Hematopoietic multipotent progenitor cell treated with erythropoietin and hydrocortisone succinate and interleukin-3 and kit ligand, for 15 days (in vitro differentiated cells): ENCODE data around the gene ROGDI.
"Not testable (repeated sequence)": the region's sequence is repeated elsewhere in the genome, so short reads cannot be mapped to it uniquely, and the experiment has no call there.

ENCODE experiments used
- DNase-seq: peaks from one replicate; pipeline ENCODE4 v3.0.0-alpha.2; 2015; ENCODE audit warnings: low spot score

ROGDI gene

GRCh38 chr16:4790871-4791270, 11.6 kb downstream of the ROGDI start:
- no peak for DNase-seq

GRCh38 chr16:4790261-4790660, 12.2 kb downstream of the ROGDI start:
- no peak for DNase-seq

- DNase-seq: no peak
Observed at GRCh38 chr16:4788910-4789309, 13.5 kb downstream of the ROGDI start.

- no peak for DNase-seq
Observed at GRCh38 chr16:4788489-4788889, 13.9 kb downstream of the ROGDI start.

GRCh38 chr16:4787627-4788482, 14.6 kb downstream of the ROGDI start, which contains the start of gene SEPTIN12:
TSS of gene SEPTIN12 (minus strand) at chr16:4788345. CDS start at chr16:4787645, 700 bp downstream.
- no peak for DNase-seq

GRCh38 chr16:4787068-4787467, 15.4 kb downstream of the ROGDI start:
- no peak for DNase-seq

- no peak for DNase-seq
Observed at GRCh38 chr16:4785758-4786433, 16.5 kb downstream of the ROGDI start.

- not testable (repeated sequence) for DNase-seq
Observed at GRCh38 chr16:4784444-4784987, 17.9 kb downstream of the ROGDI start.

GRCh38 chr16:4783951-4784336, 18.5 kb downstream of the ROGDI start:
- no peak for DNase-seq

GRCh38 chr16:4783251-4783950, 19.0 kb downstream of the ROGDI start:
- no peak for DNase-seq

GRCh38 chr16:4780235-4780634, 22.2 kb downstream of the ROGDI start:
- no peak for DNase-seq

GRCh38 chr16:4778050-4778392, 24.4 kb downstream of the ROGDI start:
- DNase-seq: no peak

- no peak for DNase-seq
Observed at GRCh38 chr16:4777339-4778049, 24.9 kb downstream of the ROGDI start.

- DNase-seq: no peak
Observed at GRCh38 chr16:4776141-4776705, 26.2 kb downstream of the ROGDI start.

- no peak for DNase-seq
Observed at GRCh38 chr16:4775005-4775404, 27.4 kb downstream of the ROGDI start.

GRCh38 chr16:4772351-4772750, 30.1 kb downstream of the ROGDI start:
- DNase-seq: no peak

- no peak for DNase-seq
Observed at GRCh38 chr16:4771646-4772045, 30.8 kb downstream of the ROGDI start.

GRCh38 chr16:4769306-4769638, 33.2 kb downstream of the ROGDI start:
- no peak for DNase-seq

- DNase-seq: peak; percentile 74
Observed at GRCh38 chr16:4768549-4769305, 33.7 kb downstream of the ROGDI start.

GRCh38 chr16:4767872-4768548, 34.4 kb downstream of the ROGDI start:
- peak; percentile 15 for DNase-seq
